A549 (cell line): ENCODE data around the gene CRB1. TPM values are rescaled to one million over a fixed set of nuclear protein-coding genes. Genes with fewer than 3 reads are reported as not detected.

ENCODE experiments used
- ATAC-seq, 2 experiments: fragments of 200-7000 bp in 1 of 2; fragments of >200 bp in 1 of 2; cut with Nextera tagmentation in 1 of 2; cut with Tn5 transposase in 1 of 2; 3 replicates each; pipeline versions ENCODE4 v1.8.0 to v1.9.1; 2018 to 2020; ENCODE audit warnings: mild to moderate bottlenecking in 1 of 2, moderate library complexity in 1 of 2
- CTCF ChIA-PET: fragments of 300-600 bp; sonication (Branson Sonifier 250); formaldehyde crosslinking; extraction: SDS; loops from one replicate; lab custom pipeline; 2021; ENCODE audit warnings: antibody characterized with exemption, inconsistent platforms; lab: Yijun Ruan, JAX
- POLR2A ChIA-PET: fragments of 350-600 bp; formaldehyde crosslinking; extraction: SDS; loops from one replicate; lab custom pipeline; 2021; ENCODE audit warnings: antibody characterized with exemption, inconsistent platforms; lab: Yijun Ruan, JAX
- DNase-seq, 2 experiments: peaks; one replicate each; pipeline versions ENCODE4 v3.0.0 to v3.0.0-alpha.2; 2011 to 2016; ENCODE audit warnings: low read depth in 1 of 2, low spot score in 1 of 2
- FAIRE-seq: peaks from 2 replicates; lab custom pipeline; 2011; peaks lifted over from hg19 to GRCh38; lab: Jason Lieb, UNC
- H3K27ac ChIP-seq, 2 experiments: fragments of >200 bp; sonication (Bioruptor Twin); formaldehyde crosslinking; 3 replicates each; pipeline ENCODE4 v1.5.1; 2016 to 2017
- H3K4me1 ChIP-seq: fragments of >200 bp; sonication (Bioruptor Twin); formaldehyde crosslinking; 3 replicates; pipeline ENCODE4 v1.6.1; 2016
- H3K4me2 ChIP-seq: fragments of >200 bp; sonication (Bioruptor Twin); formaldehyde crosslinking; 3 replicates; pipeline ENCODE4 v1.6.1; 2016
- H3K4me3 ChIP-seq: fragments of >200 bp; sonication (Bioruptor Twin); formaldehyde crosslinking; 3 replicates; pipeline ENCODE4 v1.5.1; 2016
- H3K9me3 ChIP-seq: fragments of >200 bp; sonication (Bioruptor Twin); formaldehyde crosslinking; 3 replicates; pipeline ENCODE4 v1.6.1; 2016
- CBX8 ChIP-seq: fragments of 200-600 bp; sonication (generic); IDR thresholded peaks from 2 replicates; pipeline ENCODE4 v1.6.1; 2016
- CTCF ChIP-seq: fragments of >200 bp; sonication (Bioruptor Twin); formaldehyde crosslinking; IDR thresholded peaks from 3 replicates; pipeline ENCODE4 v1.5.1; 2016
- GATA3 ChIP-seq: IDR thresholded peaks from 2 replicates; pipeline ENCODE4 v1.6.1; 2012; ENCODE audit warnings: borderline replicate concordance
- HES2 ChIP-seq: fragments of >200 bp; sonication (Bioruptor Twin); formaldehyde crosslinking; IDR thresholded peaks from 2 replicates; pipeline ENCODE4 v1.6.1; 2016
- HEYL ChIP-seq: fragments of 250-450 bp; sonication (Bioruptor Pico); IDR thresholded peaks from 2 replicates; pipeline ENCODE4 v1.8.0; 2021; ENCODE audit warnings: mild to moderate bottlenecking, moderate library complexity
- HMGXB4 ChIP-seq: fragments of 250-450 bp; sonication (Bioruptor Pico); IDR thresholded peaks from 2 replicates; pipeline ENCODE4 v1.5.0; 2021; ENCODE audit warnings: mild to moderate bottlenecking, moderate library complexity, borderline replicate concordance
- HOXA7 ChIP-seq: fragments of 250-450 bp; sonication (Bioruptor Pico); IDR thresholded peaks from 2 replicates; pipeline ENCODE4 v1.5.0; 2020; ENCODE audit warnings: mild to moderate bottlenecking, moderate library complexity
- HOXB13 ChIP-seq: fragments of 250-450 bp; sonication (Bioruptor Pico); IDR thresholded peaks from 2 replicates; pipeline ENCODE4 v1.5.0; 2020; ENCODE audit warnings: low read depth, mild to moderate bottlenecking, moderate library complexity
- JUNB ChIP-seq: fragments of >200 bp; sonication (Bioruptor Twin); formaldehyde crosslinking; IDR thresholded peaks from 2 replicates; pipeline ENCODE4 v1.6.1; 2016
- MAFK ChIP-seq: fragments of 450-650 bp; IDR thresholded peaks from 2 replicates; pipeline ENCODE4 v1.6.1; 2014; ENCODE audit not compliant: partially characterized antibody
- MAX ChIP-seq: IDR thresholded peaks from 2 replicates; pipeline ENCODE4 v1.6.1; 2012
- MAZ ChIP-seq: fragments of 150-350 bp; IDR thresholded peaks from 2 replicates; pipeline ENCODE4 v1.6.1; 2014; ENCODE audit warnings: antibody characterized with exemption, low read depth, low read length, borderline replicate concordance
- MYC ChIP-seq: IDR thresholded peaks from 2 replicates; pipeline ENCODE4 v1.6.1; 2012; ENCODE audit warnings: mild to moderate bottlenecking, inconsistent platforms, low read length, improper control_type of control experiment, borderline replicate concordance
- RAD21 ChIP-seq, 2 experiments: fragments of >200 bp in 1 of 2; sonication (Bioruptor Twin) in 1 of 2; formaldehyde crosslinking in 1 of 2; IDR thresholded peaks in 1 of 2; conservative IDR thresholded peaks in 1 of 2; 2 replicates in 1 of 2; 3 replicates in 1 of 2; pipeline ENCODE4 v1.6.1; 2012 to 2018; ENCODE audit warnings: inconsistent platforms in 1 of 2
- RARB ChIP-seq: fragments of 250-450 bp; sonication (Bioruptor Pico); IDR thresholded peaks from 2 replicates; pipeline ENCODE4 v1.8.0; 2021; ENCODE audit warnings: mild to moderate bottlenecking, moderate library complexity
- RFX5 ChIP-seq: fragments of 450-650 bp; IDR thresholded peaks from 2 replicates; pipeline ENCODE4 v1.7.1; 2014; ENCODE audit warnings: antibody characterized with exemption, mild to moderate bottlenecking, moderate library complexity
- SMC3 ChIP-seq: fragments of >200 bp; sonication (Bioruptor Twin); formaldehyde crosslinking; IDR thresholded peaks from 3 replicates; pipeline ENCODE4 v1.6.1; 2018; ENCODE audit warnings: inconsistent platforms
- TFCP2L1 ChIP-seq: fragments of 250-450 bp; sonication (Bioruptor Pico); IDR thresholded peaks from 2 replicates; pipeline ENCODE4 v1.5.0; 2021; ENCODE audit warnings: mild to moderate bottlenecking
- USF2 ChIP-seq: fragments of 450-650 bp; IDR thresholded peaks from 2 replicates; pipeline ENCODE4 v1.6.1; 2014; ENCODE audit warnings: antibody characterized with exemption
- WGBS: methylation state at CpG from one replicate; pipeline ENCODE4 v1.1.6; 2017; ENCODE audit errors: missing lambda C conversion rate; 5-methylcytosine and 5-hydroxymethylcytosine counted together
- polyA plus RNA-seq, 4 experiments: library from polyadenylated mRNA; depleted of rRNA in 3 of 4; stranded (reverse); fragments of >200 nt; fragmentation: RNase III in 1 of 4; extraction: RNeasy Plus Mini Kit Qiagen cat#74134 plus additional on column Dnase treatment in 1 of 4; gene quantifications; 2 replicates in 3 of 4; 3 replicates in 1 of 4; pipeline ENCODE4 v1.2.3, GENCODE V29; 2011 to 2017

Gene CRB1
- polyA plus RNA-seq, 2 of the 4 experiments (the other 2 are of a cell fraction) = not detected

GRCh38 chr1:197356723-197357533 is 88.9 kb downstream of the CRB1 start:
- Histone ChIP-seq H3K4me3 (no peak overlapping the region), H3K4me2 (no peak overlapping the region), H3K27ac (no peak overlapping the region), H3K9me3 (no peaks in the 10 kb centered on the region), H3K4me1 (no peaks in the 10 kb centered on the region)
- 29% methylated on average over 5 of the region's 5 CpGs for WGBS
- TF ChIP-seq SMC3 = peak; percentile 60
- peak; percentile 73 to 87 for TF ChIP-seq RAD21 (conservative IDR thresholded peaks at IDR 0.05 in 1 of 2, IDR thresholded peaks at IDR 0.05 in 1 of 2)
- peak; percentile 69 for TF ChIP-seq CTCF
- no peak for TF ChIP-seq MAFK
- DNase-seq (peak in 1 of 2 experiments; percentile 67), ATAC-seq (peak; percentile 83 to 88; a peak in 5 of 6 replicates), FAIRE-seq (no peak)
- ChIA-PET POLR2A (interaction anchor here (0.8 kb wide), 1 partner anchor 178 kb away, joined by 3 read pairs; no protein-coding TSS in a partner anchor), CTCF (interaction anchor here (0.8 to 2.5 kb wide), 14 partner anchors 9 to 197 kb away, joined by 3 to 9 read pairs (median 4); no protein-coding TSS in a partner anchor)

GRCh38 chr1:197358959-197359358 is 90.9 kb downstream of the CRB1 start:
- no peak for FAIRE-seq
- Histone ChIP-seq H3K4me2 (no peak overlapping the region), H3K4me3 (no peak overlapping the region), H3K4me1 (no peaks in the 10 kb centered on the region), H3K9me3 (no peaks in the 10 kb centered on the region), H3K27ac (no peak overlapping the region)
- no peak for ATAC-seq
- no peak for DNase-seq
- no peak for TF ChIP-seq RARB (CRISPR knock-in tag)
- TF ChIP-seq MYC = no peak
- TF ChIP-seq MAX = no peak
- no peak for TF ChIP-seq HOXA7 (CRISPR knock-in tag)
- no peak for TF ChIP-seq HOXB13 (CRISPR knock-in tag)
- ChIA-PET POLR2A (no interaction called here), CTCF (interaction anchor here (2.5 kb wide), 1 partner anchor 178 kb away, joined by 9 read pairs; no protein-coding TSS in a partner anchor)
- 2% methylated on average over 1 of the region's 1 CpG for WGBS

- POLR2A ChIA-PET = no interaction called here
- no peak for FAIRE-seq
Measured at GRCh38 chr1:197360068-197360467, 92.0 kb downstream of the CRB1 start.

More at GRCh38 chr1:197360068-197360467, 92.0 kb downstream of the CRB1 start:
- no peak for DNase-seq
- Histone ChIP-seq H3K4me3 (no peak overlapping the region), H3K4me2 (no peak overlapping the region), H3K9me3 (no peaks in the 10 kb centered on the region), H3K4me1 (no peaks in the 10 kb centered on the region), H3K27ac (no peak overlapping the region)
- CTCF ChIA-PET = no interaction called here
- no peak for ATAC-seq
- WGBS = 82% methylated on average over 5 of the region's 5 CpGs
- no peak for TF ChIP-seq CBX8
- TF ChIP-seq HOXA7 (CRISPR knock-in tag) = no peak
- TF ChIP-seq HMGXB4 = no peak
- TF ChIP-seq HES2 = no peak
- TF ChIP-seq JUNB = no peak
- no peak for TF ChIP-seq RFX5
- TF ChIP-seq RAD21 (conservative IDR thresholded peaks at IDR 0.05 in 1 of 2, IDR thresholded peaks at IDR 0.05 in 1 of 2) = no peak
- TF ChIP-seq TFCP2L1 (CRISPR knock-in tag) = no peak
- no peak for TF ChIP-seq HEYL (CRISPR knock-in tag)
- TF ChIP-seq MAZ = no peak
- TF ChIP-seq HOXB13 (CRISPR knock-in tag) = no peak
- TF ChIP-seq GATA3 = no peak
- no peak for TF ChIP-seq USF2
